Trophoblast cell (in vitro differentiated cells and primary cell): Measurements from ENCODE around the gene PARD3B.

Experiments
- DNase-seq, 2 donors: peaks; one replicate each; pipeline ENCODE4 v3.0.0-alpha.2; 2016
- H2AFZ ChIP-seq: 2 replicates; pipeline ENCODE4 v1.6.1; 2013; ENCODE audit warnings: low read length, moderate library complexity, mild to moderate bottlenecking; ENCODE audit not compliant: insufficient read depth, poor library complexity
- H2AK5ac ChIP-seq: 2 replicates; pipeline ENCODE4 v1.6.1; 2013; ENCODE audit warnings: mild to moderate bottlenecking, low read length
- H2BK120ac ChIP-seq: 2 replicates; pipeline ENCODE4 v1.6.1; 2013; ENCODE audit warnings: low read length, mild to moderate bottlenecking, moderate library complexity; ENCODE audit not compliant: insufficient read depth, poor library complexity
- H2BK12ac ChIP-seq: 2 replicates; pipeline ENCODE4 v1.6.1; 2013; ENCODE audit warnings: mild to moderate bottlenecking, low read length, moderate library complexity
- H2BK5ac ChIP-seq: 2 replicates; pipeline ENCODE4 v1.6.1; 2013; ENCODE audit warnings: low read length, low read depth, moderate library complexity, mild to moderate bottlenecking; ENCODE audit not compliant: poor library complexity
- H3K14ac ChIP-seq: 2 replicates; pipeline ENCODE4 v1.6.1; 2013; ENCODE audit warnings: mild to moderate bottlenecking, low read length
- H3K18ac ChIP-seq: 2 replicates; pipeline ENCODE4 v1.6.1; 2013; ENCODE audit warnings: mild to moderate bottlenecking, low read length
- H3K23ac ChIP-seq: 2 replicates; pipeline ENCODE4 v1.6.1; 2013; ENCODE audit warnings: low read length
- H3K27ac ChIP-seq: 2 replicates; pipeline ENCODE4 v1.5.1; 2013; ENCODE audit warnings: low read depth, mild to moderate bottlenecking, inconsistent platforms, low read length, moderate library complexity
- H3K27me3 ChIP-seq: 2 replicates; pipeline ENCODE4 v1.6.1; 2013; ENCODE audit warnings: inconsistent platforms, mild to moderate bottlenecking, low read length, moderate library complexity; ENCODE audit not compliant: insufficient read depth
- H3K36me3 ChIP-seq, 2 experiments: 1 replicate in 1 of 2; 2 replicates in 1 of 2; pipeline ENCODE4 v1.6.1; 2013; ENCODE audit warnings: low read length in 2 of 2, mild to moderate bottlenecking in 2 of 2, moderate library complexity in 1 of 2; ENCODE audit not compliant: insufficient read depth in 2 of 2, control insufficient read depth in 1 of 2
- H3K4ac ChIP-seq: 2 replicates; pipeline ENCODE4 v1.6.1; 2013; ENCODE audit warnings: low read depth, mild to moderate bottlenecking, low read length, moderate library complexity
- H3K4me1 ChIP-seq, 2 experiments: 1 replicate in 1 of 2; 2 replicates in 1 of 2; pipeline ENCODE4 v1.6.1; 2013; ENCODE audit warnings: low read length in 2 of 2, mild to moderate bottlenecking in 2 of 2, moderate library complexity in 1 of 2; ENCODE audit not compliant: insufficient read depth in 2 of 2, control insufficient read depth in 1 of 2
- H3K4me2 ChIP-seq: 2 replicates; pipeline ENCODE4 v1.6.1; 2013; ENCODE audit warnings: inconsistent platforms, mild to moderate bottlenecking, low read length, moderate library complexity
- H3K4me3 ChIP-seq: 2 replicates; pipeline ENCODE4 v1.5.1; 2013; ENCODE audit warnings: mild to moderate bottlenecking, low read depth, low read length, inconsistent platforms
- H3K79me1 ChIP-seq: one replicate; pipeline ENCODE4 v1.6.1; 2013; ENCODE audit warnings: low read length
- H3K79me2 ChIP-seq: 2 replicates; pipeline ENCODE4 v1.6.1; 2013; ENCODE audit warnings: low read length, mild to moderate bottlenecking; ENCODE audit not compliant: control insufficient read depth, insufficient read depth, poor library complexity
- H3K9ac ChIP-seq: 2 replicates; pipeline ENCODE4 v1.6.1; 2013; ENCODE audit warnings: mild to moderate bottlenecking, low read length
- H3K9me3 ChIP-seq: 2 replicates; pipeline ENCODE4 v1.6.1; 2013; ENCODE audit warnings: low read depth, mild to moderate bottlenecking, control low read depth, inconsistent platforms, low read length; ENCODE audit not compliant: insufficient read depth
- H4K12ac ChIP-seq: 2 replicates; pipeline ENCODE4 v1.6.1; 2013; ENCODE audit warnings: low read depth, mild to moderate bottlenecking, low read length, moderate library complexity
- H4K8ac ChIP-seq: 2 replicates; pipeline ENCODE4 v1.6.1; 2013; ENCODE audit warnings: low read depth, mild to moderate bottlenecking, low read length, moderate library complexity
- H4K91ac ChIP-seq: one replicate; pipeline ENCODE4 v1.6.1; 2013; ENCODE audit warnings: low read depth, mild to moderate bottlenecking, low read length, moderate library complexity
- WGBS: extraction: QIAGEN DNeasy Blood & Tissue Kit; methylation state at CpG from one replicate; pipeline ENCODE4 v1.1.7; 2013; ENCODE audit warnings: missing lambda C conversion rate; ENCODE audit not compliant: insufficient read length, insufficient coverage; ENCODE audit errors: extremely low coverage; 5-methylcytosine and 5-hydroxymethylcytosine counted together

The PARD3B gene

DNA sequence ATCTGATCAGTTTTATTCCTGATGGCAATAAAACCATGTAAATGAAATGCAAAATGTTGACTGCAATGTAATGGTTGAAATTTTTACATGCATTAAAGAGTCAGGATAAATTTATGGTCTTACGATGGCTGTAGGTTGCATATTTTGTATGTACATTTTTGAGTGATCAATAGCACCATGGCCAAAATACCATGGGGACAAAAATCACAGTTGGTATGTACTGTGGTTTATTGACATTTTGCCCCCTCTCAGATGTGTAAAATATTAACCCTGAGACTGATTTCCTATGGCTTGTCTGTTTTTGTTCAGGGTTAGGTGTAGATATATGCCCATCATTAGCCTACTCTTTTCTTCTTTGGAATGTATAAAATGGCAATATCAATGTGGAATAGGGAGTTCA, 138.1 kb downstream of the PARD3B start:
- no peak overlapping the region for H3K4me2 ChIP-seq
- no peak overlapping the region for H2BK120ac ChIP-seq
- H3K79me2 ChIP-seq, result no peaks in the 10 kb centered on the region
- no peaks in the 10 kb centered on the region for H3K36me3 ChIP-seq
- no CpG with 5 or more reads among the region's 1 CpG for WGBS
- H2BK12ac ChIP-seq, result no peak overlapping the region
- no peak overlapping the region for H2BK5ac ChIP-seq
- no peak overlapping the region for H2AFZ ChIP-seq
- H3K4me3 ChIP-seq, result no peak overlapping the region
- H3K4ac ChIP-seq, result no peak overlapping the region
- no peak overlapping the region for H3K18ac ChIP-seq
- no peak overlapping the region for H4K12ac ChIP-seq
- H3K79me1 ChIP-seq, result no peaks in the 10 kb centered on the region
- H3K9me3 ChIP-seq, result no peaks in the 10 kb centered on the region
- H3K14ac ChIP-seq, result no peak overlapping the region
- no peak overlapping the region for H4K91ac ChIP-seq
- H3K23ac ChIP-seq, result no peak overlapping the region
- H3K9ac ChIP-seq, result no peak overlapping the region
- H3K27ac ChIP-seq, result no peak overlapping the region
- H2AK5ac ChIP-seq, result no peak overlapping the region
- H4K8ac ChIP-seq, result no peak overlapping the region
- no peak for DNase-seq
- H3K4me1 ChIP-seq, result no peaks in the 10 kb centered on the region
- no peaks in the 10 kb centered on the region for H3K27me3 ChIP-seq

GRCh38 chr2:204686406-204686805, 141.1 kb downstream of the PARD3B start:
- Histone ChIP-seq H4K91ac (no peak overlapping the region), H2BK12ac (no peak overlapping the region), H2AK5ac (no peak overlapping the region), H4K8ac (no peak overlapping the region), H3K9me3 (no peaks in the 10 kb centered on the region), H3K18ac (no peak overlapping the region), H3K9ac (no peak overlapping the region), H3K79me1 (no peaks in the 10 kb centered on the region), H3K23ac (no peak overlapping the region), H3K4me2 (no peak overlapping the region), H3K4ac (no peak overlapping the region), H3K4me1 (no peaks in the 10 kb centered on the region), H2BK5ac (no peak overlapping the region), H3K4me3 (no peak overlapping the region), H3K36me3 (no peaks in the 10 kb centered on the region), H3K79me2 (no peaks in the 10 kb centered on the region), H2AFZ (no peak overlapping the region), H3K27me3 (no peaks in the 10 kb centered on the region), H2BK120ac (no peak overlapping the region), H3K14ac (no peak overlapping the region), H4K12ac (no peak overlapping the region), H3K27ac (no peak overlapping the region)
- no CpG with 5 or more reads among the region's 3 CpGs for WGBS
- peak; percentile 2 to 67 for DNase-seq

DNA sequence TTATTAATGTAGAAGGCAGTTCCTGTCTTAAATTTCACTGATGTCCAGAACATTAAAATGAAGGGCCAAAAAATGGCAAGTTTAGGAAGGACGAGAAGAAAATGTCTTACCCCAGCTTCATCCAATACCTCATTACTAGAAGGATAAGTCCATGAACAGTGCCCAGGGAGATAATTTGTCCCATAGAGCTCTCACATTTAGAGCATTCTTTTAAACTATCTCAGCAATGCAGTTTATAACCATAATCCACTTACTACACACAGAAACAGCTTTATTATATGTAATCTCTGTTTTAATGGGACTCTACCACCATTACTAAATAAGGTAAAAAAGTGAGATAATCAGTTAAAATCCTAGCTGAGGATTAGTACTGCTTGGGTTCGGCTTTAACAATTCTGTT, 142.5 kb downstream of the PARD3B start:
- no peak overlapping the region for H4K8ac ChIP-seq
- no peak overlapping the region for H3K23ac ChIP-seq
- H4K91ac ChIP-seq, result no peak overlapping the region
- H2BK12ac ChIP-seq, result no peak overlapping the region
- no peaks in the 10 kb centered on the region for H3K79me2 ChIP-seq
- WGBS, result no CpG with 5 or more reads among the region's 2 CpGs
- H2AFZ ChIP-seq, result no peak overlapping the region
- no peak overlapping the region for H2BK120ac ChIP-seq
- H3K27ac ChIP-seq, result no peak overlapping the region
- H3K14ac ChIP-seq, result no peak overlapping the region
- no peak overlapping the region for H3K18ac ChIP-seq
- no peak for DNase-seq
- no peaks in the 10 kb centered on the region for H3K4me1 ChIP-seq
- H3K27me3 ChIP-seq, result no peaks in the 10 kb centered on the region
- H3K4ac ChIP-seq, result no peak overlapping the region
- no peaks in the 10 kb centered on the region for H3K9me3 ChIP-seq
- no peak overlapping the region for H3K4me3 ChIP-seq
- no peak overlapping the region for H3K9ac ChIP-seq
- H2BK5ac ChIP-seq, result no peak overlapping the region
- H4K12ac ChIP-seq, result no peak overlapping the region
- H2AK5ac ChIP-seq, result no peak overlapping the region
- H3K4me2 ChIP-seq, result no peak overlapping the region
- no peaks in the 10 kb centered on the region for H3K79me1 ChIP-seq
- no peaks in the 10 kb centered on the region for H3K36me3 ChIP-seq

- Histone ChIP-seq H4K91ac (no peak overlapping the region), H3K79me1 (no peaks in the 10 kb centered on the region), H3K14ac (no peak overlapping the region), H3K27ac (no peak overlapping the region), H3K18ac (no peak overlapping the region), H3K36me3 (no peaks in the 10 kb centered on the region), H3K79me2 (no peaks in the 10 kb centered on the region), H3K27me3 (no peaks in the 10 kb centered on the region), H3K4me2 (no peak overlapping the region), H2BK120ac (no peak overlapping the region), H3K4me3 (no peak overlapping the region), H3K9ac (no peak overlapping the region), H3K23ac (no peak overlapping the region), H4K12ac (no peak overlapping the region), H4K8ac (no peak overlapping the region), H2BK5ac (no peak overlapping the region), H2BK12ac (no peak overlapping the region), H3K4ac (no peak overlapping the region), H2AFZ (no peak overlapping the region), H3K4me1 (no peaks in the 10 kb centered on the region), H3K9me3 (no peaks in the 10 kb centered on the region), H2AK5ac (no peak overlapping the region)
- WGBS, result no CpG with 5 or more reads among the region's 2 CpGs
- peak; percentile 78 to 90 for DNase-seq
Observed at GRCh38 chr2:204691911-204692510, 146.7 kb downstream of the PARD3B start.
